UCSD-AML1 (cell line): ENCODE measurements around the gene ELF2.
"Not testable (repeated sequence)": the region's sequence is repeated elsewhere in the genome, so short reads cannot be mapped to it uniquely, and the experiment has no call there.

Experiments used
- DNase-seq: peaks from one replicate; lab custom pipeline; 2025; ENCODE audit not compliant: unreplicated experiment; lab: John Stamatoyannopoulos, UW

Gene ELF2

DNA sequence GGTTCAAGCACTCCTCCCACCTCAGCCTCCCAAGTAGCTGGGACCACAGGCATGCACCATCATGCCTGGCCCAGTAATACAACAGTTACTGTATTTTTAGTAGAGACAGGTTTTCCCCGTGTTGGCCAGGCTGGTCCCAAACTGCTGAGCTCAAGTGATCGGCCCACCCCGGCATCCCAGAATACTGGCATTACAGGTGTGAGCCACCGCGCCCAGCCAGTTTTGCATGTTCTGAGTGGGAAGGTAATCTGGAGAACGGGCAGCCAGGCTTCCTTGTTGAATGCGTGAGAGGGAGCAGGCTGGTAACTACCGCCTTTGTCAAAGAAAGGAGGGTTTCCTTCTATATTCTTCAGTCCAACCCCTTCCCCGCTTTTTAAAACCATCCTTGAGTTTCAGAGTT, 152.3 kb downstream of the ELF2 start:
- no peak for DNase-seq

DNA sequence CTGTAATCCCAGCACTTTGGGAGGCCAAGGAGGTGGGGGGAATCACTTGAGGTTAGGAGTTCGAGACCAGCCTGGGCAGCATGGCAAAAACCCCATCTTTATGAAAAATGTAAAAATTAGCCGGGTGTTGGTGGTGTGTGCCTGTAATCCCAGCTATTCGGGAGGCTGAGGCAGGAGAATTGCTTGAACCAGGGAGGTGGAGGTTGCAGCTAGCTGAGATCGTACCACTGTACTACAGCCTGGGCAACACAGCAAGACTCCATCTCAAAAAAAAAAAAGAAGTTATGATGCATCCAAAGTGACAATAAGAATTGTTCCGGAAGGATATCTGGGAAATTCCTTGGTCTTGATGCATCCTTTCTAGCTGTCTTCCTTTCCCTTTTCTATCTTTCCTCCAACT, 154.2 kb downstream of the ELF2 start:
- no peak for DNase-seq

DNA sequence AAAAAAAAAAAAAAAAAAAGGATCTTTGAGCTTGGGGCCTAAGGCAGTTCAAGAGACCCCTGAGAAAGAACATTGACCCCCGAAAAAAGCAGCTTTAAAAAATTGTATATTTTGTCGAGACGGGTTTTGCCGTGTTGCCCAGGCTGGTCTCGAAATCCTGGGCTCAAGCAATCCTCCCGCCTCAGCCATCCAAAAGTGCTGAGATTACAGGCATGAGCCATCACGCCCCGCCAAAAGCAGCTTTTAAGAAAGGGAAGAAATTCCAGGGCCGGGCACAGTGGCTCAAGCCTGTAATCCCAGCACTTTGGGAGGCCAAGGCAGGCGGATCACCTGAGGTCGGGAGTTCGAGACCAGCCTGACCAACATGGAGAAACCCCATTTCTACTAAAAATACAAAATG, 155.9 kb downstream of the ELF2 start:
- DNase-seq = not testable (repeated sequence)

DNA sequence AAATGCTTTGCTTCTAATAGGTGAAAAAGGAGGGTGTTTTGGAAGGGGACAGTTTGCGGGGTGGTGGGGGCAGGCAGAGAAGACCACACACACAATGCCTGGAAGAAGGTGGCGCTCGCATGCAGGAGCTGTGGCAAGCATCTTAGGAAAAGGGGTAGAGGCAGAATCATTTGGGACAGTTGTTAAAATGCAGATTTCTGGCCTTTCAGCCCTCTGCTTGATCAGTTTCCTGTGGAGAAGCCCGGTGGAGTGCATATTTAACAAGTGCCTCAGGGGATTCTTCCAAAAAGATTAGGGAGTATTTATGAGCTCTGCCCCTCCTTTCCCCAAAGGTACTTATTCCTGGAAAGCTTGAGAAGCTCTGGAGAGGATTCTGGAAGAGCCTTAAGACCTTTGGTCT, 156.6 kb downstream of the ELF2 start:
- no peak for DNase-seq

DNA sequence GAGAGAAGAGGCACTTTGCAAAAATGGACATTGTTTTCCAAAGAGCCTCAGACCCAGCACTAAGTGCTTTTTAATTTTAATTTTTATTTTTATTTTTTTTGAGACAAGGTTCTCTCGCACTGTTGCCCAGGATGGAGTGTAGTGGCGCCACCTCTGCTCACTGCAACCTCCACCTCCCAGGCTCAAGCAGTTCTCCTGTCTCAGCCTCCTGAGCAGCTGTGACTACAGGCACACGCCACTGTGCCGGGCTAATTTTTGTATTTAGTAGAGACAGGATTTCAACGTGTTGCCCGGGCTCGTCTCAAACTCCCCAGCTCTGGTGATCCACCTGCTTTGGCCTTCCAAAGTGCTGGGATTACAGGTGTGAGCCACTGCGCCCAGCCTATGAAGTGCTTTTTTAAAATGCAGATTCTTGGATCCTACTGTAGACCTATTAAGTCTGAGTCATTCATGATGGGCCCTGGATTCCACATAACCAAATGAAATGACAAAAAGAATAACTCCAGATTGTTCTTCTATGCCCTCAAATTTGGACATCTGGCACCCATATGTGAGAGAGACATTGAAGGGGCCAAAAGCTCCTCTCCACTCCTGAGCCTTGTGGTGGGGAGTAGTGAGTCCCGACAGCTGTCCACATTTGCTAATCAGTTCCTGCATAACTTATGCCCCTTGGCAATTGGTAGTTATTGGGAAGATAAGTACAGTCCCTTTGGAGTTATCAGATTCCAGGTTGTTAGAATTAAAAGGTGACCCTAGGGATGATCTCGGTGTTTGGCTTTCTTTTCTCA, 157.9 kb downstream of the ELF2 start:
- no peak for DNase-seq

DNA sequence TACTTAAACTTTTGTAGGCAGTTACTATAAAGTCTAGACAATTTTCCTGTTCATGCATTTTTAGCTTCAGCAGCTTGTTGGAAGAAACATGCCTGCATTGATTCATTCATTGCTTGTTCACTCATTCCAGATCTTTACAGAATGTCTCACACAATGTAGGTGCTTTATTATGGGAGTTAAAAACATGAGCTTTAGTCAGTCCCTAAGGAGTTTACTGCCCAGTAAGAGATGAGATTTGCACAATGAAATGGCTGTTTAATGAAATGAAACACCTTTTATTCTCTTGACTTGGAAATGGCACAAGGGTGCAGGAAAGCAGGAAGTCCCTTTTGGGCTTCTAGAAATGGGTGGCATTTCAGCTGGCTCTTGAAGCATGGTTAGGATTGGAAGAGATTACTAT, 158.5 kb downstream of the ELF2 start:
- no peak for DNase-seq

DNA sequence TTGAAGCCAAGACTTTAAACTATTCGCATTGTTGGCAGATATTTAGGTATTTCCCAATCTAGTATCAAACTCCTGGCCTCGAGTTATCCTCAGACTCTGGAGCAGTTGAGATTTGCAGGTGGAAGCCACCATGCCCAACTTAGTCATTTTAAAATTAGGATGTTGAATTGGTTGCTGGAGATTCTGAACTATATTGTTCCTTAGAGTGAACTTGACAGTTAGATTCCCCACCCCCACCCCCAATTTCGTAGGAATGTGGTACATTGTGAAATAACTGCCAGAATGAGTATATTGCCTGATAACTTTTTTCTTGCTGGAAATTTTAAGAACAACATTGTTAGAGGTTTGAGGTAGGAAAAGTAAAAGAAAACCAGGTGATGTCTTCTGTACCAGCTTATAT, 159.2 kb downstream of the ELF2 start:
- no peak for DNase-seq

DNA sequence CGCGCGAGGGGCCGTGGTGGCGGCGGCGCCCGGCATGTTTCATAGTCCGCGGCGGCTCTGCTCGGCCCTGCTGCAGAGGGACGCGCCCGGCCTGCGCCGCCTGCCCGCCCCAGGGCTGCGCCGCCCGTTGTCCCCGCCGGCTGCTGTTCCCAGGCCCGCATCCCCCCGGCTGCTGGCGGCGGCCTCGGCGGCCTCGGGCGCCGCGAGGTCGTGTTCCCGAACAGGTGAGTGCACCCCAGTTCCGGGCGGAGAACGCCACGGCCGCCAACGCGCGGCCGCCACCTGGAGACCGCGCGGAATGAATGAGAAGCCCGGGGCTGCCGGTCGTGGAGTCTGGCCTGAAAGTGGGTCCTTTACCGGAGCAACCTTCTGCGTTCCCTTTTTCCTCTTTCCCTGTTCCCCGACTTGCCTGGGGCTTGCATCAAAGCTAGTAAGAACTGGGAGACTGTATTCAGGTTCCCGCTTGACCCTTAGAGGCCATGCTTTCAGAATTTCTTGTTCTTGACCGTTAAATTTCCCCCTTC, 161.0 kb downstream of the ELF2 start:
- peak; percentile 61 for DNase-seq

DNA sequence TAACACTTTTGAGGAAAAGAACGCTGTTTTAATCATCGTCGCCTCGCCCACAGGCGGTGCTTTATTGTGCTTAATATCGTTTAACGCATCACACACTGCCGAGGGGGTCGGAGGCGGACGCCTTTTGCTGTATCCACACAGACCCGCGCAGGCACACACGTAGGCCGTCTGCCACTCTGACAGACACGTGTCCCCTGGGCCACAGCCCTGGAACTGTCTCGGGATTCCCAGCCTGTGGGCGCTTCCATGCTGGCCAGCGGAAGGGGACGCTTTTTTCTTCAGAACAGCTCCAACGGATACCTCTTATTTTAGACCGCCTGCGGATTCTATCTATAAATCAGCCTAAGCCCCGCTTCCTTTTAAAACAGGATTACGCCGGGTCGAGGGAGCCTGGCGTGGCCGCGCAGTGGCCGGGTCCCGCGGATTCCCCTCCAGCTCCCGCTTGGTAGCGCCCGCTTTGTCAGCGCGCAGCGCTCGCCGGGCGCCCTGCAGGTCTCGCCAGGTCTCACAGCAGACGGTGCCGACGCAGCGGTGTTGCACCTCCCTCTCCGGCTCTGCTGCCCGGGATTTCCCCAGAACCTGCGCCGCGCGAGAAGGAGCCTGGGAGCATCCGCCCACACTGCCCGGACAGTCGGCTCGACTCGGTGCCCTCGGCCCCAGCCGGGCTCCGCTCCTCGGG, 161.6 kb downstream of the ELF2 start, which contains the start of gene NOCT:
Gene NOCT (plus strand): TSS at position 513 of the 679 bp plus-strand sequence. CDS start 201 bp downstream, outside the sequence.
- peak; percentile 88 for DNase-seq

DNA sequence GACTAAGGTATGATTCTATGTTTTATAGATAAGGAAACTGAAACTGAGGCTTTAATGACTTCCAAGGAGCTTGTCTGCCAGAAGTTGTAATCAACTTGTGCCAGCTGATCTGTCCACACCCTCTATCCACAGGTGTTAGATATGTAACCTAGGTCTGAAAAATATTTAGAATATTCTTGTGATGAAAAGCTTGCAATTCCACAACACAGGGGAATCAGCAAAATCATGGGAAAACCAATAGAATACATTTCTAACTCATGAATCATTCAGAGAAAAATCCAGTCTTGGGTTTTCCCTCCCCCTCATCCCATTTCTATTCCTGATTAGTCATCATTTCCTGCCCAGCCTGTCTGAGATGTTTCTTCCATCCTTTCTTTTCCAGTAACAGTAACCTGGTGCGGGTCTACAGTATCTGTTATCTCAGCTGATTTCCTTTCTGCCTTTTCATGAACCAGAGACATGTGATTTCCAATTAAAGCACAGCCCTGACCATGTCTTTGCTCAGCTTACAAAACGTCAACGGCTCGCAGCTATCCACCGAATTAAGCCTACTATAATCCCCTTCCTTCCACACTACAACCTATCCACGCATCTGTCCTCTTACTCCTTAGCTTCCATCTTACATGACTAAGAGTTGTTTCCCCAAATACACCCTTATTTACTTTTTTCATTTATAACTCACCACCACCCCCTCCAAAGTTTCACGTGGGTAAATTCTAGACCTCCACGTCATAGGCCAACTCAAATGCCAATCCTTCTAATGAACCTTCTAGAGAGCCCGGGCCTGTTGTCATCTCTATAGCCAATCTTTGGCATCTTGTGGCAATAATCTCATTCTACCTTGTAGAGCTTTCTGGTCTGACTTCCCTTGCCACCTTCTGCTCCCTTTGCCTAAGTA, 162.4 kb downstream of the ELF2 start:
- DNase-seq = no peak

DNA sequence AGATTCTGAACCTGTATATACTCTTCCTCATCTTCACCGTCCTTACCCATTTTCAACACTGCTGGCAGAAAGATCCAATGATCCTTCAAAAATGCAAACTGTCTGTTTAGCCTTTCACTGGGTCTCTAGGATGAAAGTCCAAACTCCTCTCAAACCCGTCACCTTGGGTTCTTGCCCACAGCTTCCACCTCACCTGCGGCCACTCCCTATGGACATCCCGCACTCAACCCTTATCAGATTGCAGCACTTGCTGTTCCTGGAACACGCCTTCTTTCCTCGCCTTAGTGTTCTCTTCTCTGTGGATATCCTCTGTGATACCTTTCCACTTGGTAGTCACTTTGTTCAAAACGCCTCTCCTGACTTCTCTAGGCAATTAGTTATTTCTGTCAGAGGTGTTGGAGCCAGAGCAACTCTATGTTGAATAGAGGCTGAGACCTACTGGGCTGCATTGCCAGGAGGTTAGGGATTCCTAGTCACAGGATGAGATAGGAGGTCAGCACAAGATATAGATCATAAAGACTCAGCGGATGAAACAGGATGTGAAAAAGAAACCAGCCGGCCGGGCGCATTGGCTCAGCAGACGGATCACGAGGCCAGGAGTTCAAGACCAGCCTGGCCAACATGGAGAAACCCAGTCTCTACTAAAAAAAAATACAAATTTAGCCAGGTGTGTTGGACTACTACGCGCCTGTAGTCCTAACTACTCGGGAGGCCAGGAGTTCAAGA, 165.6 kb downstream of the ELF2 start:
- no peak for DNase-seq

DNA sequence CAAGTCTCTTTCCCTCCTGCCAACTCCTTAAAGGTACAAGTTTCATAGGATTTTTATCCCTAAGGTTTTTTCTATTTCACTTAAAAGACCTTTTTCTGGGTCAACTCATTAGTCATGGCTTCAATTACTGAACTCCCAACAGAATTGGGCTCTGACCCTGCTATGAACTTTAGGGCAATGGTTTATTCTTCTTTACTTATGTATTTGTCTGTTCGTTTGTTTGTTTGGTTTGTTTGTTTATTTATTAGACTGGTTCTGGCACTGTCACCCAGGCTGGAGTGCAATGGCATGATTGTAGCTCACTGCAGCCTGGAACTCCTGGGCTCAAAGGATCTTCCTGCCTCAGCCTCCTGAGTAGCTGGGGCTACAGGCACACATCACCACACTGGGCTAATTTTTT, 167.3 kb downstream of the ELF2 start:
- no peak for DNase-seq

DNA sequence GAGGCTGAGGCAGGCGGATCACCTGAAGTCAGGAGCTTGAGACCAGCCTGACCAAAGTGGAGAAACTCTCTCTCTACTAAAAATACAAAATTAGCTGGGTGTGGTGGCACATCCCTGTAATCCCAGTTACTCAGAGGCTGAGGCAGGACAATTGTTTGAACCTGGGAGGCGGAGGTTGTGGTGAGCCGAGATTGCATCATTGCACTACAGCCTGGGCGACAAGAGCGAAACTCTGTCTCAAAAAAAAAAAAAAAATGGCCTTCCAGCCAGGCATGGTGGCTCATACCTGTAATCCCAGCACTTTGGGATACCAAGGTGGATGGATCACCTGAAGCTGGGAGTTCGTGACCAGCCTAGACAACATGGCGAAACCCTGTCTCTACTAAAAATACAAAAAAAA, 168.7 kb downstream of the ELF2 start:
- not testable (repeated sequence) for DNase-seq

DNA sequence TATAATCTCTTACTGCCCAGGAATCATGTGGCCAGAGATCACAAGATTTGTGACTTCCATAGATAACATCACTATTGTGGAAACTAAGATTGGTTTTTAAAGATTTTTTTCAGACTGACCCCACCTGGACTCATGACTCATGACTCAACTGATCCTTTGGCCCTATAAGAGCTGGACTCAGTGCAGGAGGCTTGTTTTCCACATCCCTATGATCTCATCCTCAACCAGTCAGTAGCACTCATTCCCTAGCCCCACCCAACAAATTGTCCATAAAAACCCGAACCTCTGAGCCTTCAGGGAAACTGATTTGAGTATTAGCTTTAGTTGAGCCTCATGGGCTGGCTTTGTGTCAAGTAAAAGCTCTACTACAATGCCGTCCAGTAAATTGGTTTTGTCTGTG, 169.4 kb downstream of the ELF2 start:
- no peak for DNase-seq
